Activated naive CD8-positive, alpha-beta T cell (primary cell): Measurements from ENCODE around the gene CCND2.

ENCODE experiments used
- H3K27ac Mint-ChIP-seq: one replicate; pipeline ENCODE4 v1.8.0; 2021; ENCODE audit warnings: mixed read lengths
- H3K27me3 Mint-ChIP-seq: one replicate; pipeline ENCODE4 v1.8.0; 2021; ENCODE audit warnings: mixed read lengths
- H3K36me3 Mint-ChIP-seq: one replicate; pipeline ENCODE4 v1.8.0; 2021; ENCODE audit warnings: mixed read lengths
- H3K4me1 Mint-ChIP-seq: one replicate; pipeline ENCODE4 v1.8.0; 2021; ENCODE audit warnings: low read depth, mixed read lengths
- H3K4me3 Mint-ChIP-seq: one replicate; pipeline ENCODE4 v1.8.0; 2021; ENCODE audit warnings: mild to moderate bottlenecking, mixed read lengths
- H3K9me3 Mint-ChIP-seq: one replicate; pipeline ENCODE4 v1.8.0; 2021; ENCODE audit warnings: low read depth, mixed read lengths

CCND2 gene

DNA sequence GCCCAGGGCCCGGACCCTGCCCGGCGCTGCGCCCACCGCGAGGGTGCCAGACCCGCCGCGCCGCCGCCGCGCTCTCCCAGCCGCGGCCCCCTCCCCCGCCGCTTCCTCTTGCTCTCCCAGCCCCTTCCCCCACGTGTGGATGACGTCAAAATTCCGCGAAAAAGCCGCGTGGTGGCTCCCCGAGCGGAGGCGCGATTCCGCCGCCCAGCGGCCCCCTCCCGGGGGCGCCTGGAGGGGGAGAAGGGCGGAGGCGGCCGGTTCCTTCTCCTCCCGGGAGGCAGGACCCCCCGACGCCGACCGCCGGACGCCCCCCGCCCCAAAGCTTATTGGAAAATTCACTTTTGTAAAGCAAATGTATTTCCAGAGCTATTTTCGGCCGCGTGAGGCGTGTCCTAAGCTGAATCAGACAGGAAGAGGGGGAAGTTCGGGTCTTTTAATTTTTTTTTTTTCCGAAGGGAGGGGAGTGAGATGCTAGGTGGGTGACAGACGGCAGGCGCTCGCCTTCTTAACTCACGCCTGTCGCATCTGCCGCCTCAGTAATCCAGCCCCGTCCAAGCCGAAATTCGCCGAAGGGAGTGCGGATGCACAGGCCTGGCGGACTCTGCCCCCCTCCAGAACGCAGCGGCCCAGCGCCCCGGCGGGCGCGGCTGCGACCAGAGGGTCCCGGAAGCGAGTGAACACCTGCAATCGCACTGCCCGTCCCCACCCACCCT, 4.1 kb upstream of the CCND2 start:
- Mint-ChIP-seq H3K4me3 (peak overlapping the region; percentile 98), H3K27me3 (no peaks in the 10 kb centered on the region), H3K36me3 (no peaks in the 10 kb centered on the region), H3K27ac (peak overlapping the region; percentile 100), H3K9me3 (no peaks in the 10 kb centered on the region), H3K4me1 (peaks cover 29% of the 10 kb centered on the region)

DNA sequence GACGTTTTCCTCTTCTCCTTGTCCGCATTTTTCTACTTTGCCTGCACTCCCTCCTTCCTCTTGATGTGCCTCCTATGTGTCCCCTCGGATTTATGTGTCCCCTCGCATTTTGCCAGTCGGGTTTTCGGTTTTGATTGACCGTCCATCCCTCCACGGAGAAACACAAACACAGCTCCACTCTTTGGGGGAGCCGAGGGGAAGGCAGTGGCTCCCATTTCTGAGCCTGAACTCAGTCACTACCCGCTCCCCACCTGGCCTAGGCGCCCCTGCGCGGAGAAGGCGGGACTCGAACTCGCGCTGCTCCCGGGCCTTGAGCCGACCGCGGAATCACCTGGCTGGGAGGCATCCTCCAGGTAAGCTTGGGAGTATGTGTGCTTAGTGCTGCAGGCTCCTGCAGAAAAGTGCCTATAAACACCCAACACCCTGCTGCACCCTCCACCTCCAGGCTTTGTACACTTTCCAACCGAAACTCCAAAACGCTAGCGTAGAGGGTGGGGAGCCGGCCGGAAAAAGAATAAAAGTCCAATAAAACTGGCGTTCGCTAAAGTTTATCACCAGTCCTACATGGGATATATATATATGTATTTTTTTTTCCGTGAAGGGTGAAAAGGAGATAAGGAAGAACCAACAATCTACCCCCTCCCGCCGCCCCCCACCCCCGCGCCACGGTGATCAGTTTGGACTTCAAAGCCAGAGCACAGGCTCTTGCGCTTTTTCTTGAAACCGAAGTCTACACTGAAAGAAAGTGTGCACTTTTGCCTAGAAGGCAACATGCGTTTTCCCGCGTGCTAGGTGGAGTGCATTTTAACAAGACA, 3.3 kb upstream of the CCND2 start:
- peaks cover 29% of the 10 kb centered on the region for H3K4me1 Mint-ChIP-seq
- no peaks in the 10 kb centered on the region for H3K36me3 Mint-ChIP-seq
- no peaks in the 10 kb centered on the region for H3K27me3 Mint-ChIP-seq
- H3K9me3 Mint-ChIP-seq: no peaks in the 10 kb centered on the region
- H3K27ac Mint-ChIP-seq: peak overlapping the region; percentile 100
- peak overlapping the region; percentile 98 for H3K4me3 Mint-ChIP-seq

DNA sequence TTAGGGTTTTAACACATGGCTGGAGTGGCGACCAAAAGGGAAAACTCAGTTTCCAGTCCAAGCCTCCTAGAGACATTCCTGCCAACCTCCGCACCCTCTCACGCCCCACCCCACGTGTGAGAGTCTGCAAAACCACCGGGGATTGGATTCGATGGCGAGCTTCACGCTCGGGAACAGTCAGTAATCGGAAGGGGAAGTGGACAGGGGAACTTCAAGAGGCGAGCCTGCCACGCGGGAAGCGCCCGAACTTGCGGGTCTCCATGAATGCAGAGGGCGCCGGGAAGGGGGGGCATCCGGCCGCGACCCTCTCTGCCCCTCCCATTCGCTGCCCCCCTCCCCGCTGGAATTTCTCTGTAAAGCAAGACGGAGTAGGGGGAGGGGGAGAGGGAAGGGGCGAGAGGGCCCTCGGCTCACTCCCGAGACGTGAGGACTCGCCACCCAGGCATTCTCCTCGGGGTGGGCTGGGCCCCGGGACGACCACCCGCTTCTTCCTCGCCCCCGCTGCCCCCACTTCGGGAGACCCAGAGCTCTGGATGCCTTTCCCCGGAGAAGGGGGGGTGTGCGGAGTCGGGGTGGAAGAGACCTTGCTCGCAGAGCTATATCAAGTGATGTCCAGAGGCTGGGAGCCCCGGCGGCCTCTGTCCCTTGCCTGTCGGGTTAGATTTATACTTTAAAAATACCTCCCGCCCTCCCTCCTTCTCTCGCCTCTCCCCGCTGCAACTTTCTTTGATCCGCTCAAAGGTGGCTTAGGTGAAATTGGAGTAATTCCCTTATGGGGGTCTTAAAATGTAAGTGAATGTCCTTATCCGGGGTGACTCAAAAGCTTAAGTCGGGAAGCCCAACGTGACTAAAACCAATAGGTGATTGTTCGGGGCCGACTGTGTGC, 2.5 kb upstream of the CCND2 start:
- peaks cover 4% of the 10 kb centered on the region for H3K36me3 Mint-ChIP-seq
- H3K9me3 Mint-ChIP-seq: no peaks in the 10 kb centered on the region
- H3K27me3 Mint-ChIP-seq: no peaks in the 10 kb centered on the region
- peak overlapping the region; percentile 98 for H3K4me3 Mint-ChIP-seq
- peaks cover 29% of the 10 kb centered on the region for H3K4me1 Mint-ChIP-seq
- peak overlapping the region; percentile 100 for H3K27ac Mint-ChIP-seq

DNA sequence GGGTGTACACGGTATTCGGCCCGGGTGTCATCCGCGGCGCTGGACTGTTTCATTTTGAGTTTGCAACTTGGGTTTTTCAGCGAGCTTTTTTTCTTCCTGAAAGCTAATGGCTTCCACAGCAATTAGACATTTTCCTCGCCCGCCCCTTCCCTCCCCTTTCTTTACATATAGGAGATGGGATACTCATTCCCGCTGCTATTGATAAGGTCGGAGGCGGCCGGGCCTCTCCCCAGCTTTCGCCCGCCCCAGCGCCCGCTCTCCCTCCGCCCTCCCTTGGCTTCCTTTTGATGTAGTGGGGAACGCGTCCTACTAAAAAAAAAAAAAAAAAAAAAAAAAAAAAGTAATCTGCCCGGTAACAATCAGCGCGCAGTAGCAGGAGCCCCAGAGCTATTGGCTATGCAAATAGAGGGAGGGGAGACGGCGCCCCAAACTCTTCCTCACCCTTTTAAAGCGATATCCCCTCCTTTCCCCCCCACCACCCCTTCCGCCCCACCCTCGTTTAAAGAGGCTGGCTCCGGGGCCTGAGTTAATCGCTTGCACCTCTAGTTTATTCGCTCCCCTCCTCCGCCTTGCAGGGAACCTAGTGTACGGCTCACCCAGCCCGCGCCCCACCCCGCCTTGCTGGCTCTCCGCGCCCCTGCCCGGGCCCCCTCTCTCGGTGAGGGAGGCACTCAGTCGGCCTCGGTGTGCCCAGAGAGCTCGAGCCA, 1.7 kb upstream of the CCND2 start:
- Mint-ChIP-seq H3K4me3 (peak overlapping the region; percentile 98), H3K36me3 (peaks cover 10% of the 10 kb centered on the region), H3K27ac (peak overlapping the region; percentile 99), H3K9me3 (no peaks in the 10 kb centered on the region), H3K27me3 (no peaks in the 10 kb centered on the region), H3K4me1 (peaks cover 31% of the 10 kb centered on the region)

DNA sequence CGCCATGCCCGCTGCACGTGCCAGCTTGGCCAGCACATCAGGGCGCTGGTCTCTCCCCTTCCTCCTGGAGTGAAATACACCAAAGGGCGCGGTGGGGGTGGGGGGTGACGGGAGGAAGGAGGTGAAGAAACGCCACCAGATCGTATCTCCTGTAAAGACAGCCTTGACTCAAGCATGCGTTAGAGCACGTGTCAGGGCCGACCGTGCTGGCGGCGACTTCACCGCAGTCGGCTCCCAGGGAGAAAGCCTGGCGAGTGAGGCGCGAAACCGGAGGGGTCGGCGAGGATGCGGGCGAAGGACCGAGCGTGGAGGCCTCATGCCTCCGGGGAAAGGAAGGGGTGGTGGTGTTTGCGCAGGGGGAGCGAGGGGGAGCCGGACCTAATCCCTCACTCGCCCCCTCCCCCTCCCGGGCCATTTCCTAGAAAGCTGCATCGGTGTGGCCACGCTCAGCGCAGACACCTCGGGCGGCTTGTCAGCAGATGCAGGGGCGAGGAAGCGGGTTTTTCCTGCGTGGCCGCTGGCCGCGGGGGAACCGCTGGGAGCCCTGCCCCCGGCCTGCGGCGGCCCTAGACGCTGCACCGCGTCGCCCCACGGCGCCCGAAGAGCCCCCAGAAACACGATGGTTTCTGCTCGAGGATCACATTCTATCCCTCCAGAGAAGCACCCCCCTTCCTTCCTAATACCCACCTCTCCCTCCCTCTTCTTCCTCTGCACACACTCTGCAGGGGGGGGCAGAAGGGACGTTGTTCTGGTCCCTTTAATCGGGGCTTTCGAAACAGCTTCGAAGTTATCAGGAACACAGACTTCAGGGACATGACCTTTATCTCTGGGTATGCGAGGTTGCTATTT, 914 bp upstream of the CCND2 start:
- peak overlapping the region; percentile 98 for H3K4me3 Mint-ChIP-seq
- H3K36me3 Mint-ChIP-seq: peaks cover 14% of the 10 kb centered on the region

DNA sequence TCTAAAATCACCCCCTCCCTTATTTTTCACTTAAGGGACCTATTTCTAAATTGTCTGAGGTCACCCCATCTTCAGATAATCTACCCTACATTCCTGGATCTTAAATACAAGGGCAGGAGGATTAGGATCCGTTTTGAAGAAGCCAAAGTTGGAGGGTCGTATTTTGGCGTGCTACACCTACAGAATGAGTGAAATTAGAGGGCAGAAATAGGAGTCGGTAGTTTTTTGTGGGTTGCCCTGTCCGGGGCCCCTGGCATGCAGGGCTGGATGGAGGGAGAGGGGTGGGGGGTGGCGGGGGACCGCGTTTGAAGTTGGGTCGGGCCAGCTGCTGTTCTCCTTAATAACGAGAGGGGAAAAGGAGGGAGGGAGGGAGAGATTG, 300 bp upstream of the CCND2 start:
- Mint-ChIP-seq H3K4me1 (peaks cover 30% of the 10 kb centered on the region), H3K4me3 (peak overlapping the region; percentile 98), H3K27ac (peak overlapping the region; percentile 98), H3K27me3 (no peaks in the 10 kb centered on the region), H3K36me3 (peaks cover 20% of the 10 kb centered on the region), H3K9me3 (no peaks in the 10 kb centered on the region)

More for the DNA sequence above, 914 bp upstream of the CCND2 start:
- Mint-ChIP-seq H3K9me3 (no peaks in the 10 kb centered on the region), H3K4me1 (peaks cover 30% of the 10 kb centered on the region), H3K27ac (peak overlapping the region; percentile 99), H3K27me3 (no peaks in the 10 kb centered on the region)

DNA sequence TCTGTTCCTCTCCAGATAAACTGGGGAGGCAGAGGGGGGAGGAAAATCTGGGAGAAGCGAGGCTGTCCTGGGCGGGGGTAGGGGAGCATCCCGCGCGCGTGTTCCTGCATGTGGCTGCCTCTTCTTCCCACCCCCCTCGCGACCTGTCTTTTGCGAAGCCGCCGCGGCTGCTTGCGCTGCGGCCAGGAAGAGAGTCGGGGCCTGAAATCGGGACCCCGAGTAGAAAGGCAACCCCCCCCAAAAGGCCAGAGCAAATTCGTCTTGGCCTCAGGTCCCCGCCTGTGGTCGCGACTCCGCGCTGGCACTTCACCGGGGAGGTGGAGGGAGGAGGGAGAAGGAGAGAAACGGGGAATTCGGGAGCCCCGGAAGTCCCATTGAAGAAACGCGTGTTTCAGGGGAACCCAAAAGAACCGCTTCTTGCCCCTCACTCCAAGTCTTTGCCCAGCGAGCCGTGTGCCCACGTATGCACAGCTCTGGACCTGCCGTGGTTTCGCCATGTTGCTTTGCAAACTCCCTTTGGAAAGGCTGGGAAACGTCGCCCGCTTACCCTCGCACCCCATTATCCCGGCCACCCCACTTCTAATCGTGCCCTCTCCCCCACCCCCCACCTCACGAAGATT, 944 bp downstream of the CCND2 start:
- Mint-ChIP-seq H3K27ac (peak overlapping the region; percentile 98), H3K9me3 (no peaks in the 10 kb centered on the region), H3K36me3 (peaks cover 20% of the 10 kb centered on the region), H3K4me1 (peaks cover 35% of the 10 kb centered on the region), H3K27me3 (no peaks in the 10 kb centered on the region), H3K4me3 (peak overlapping the region; percentile 98)

DNA sequence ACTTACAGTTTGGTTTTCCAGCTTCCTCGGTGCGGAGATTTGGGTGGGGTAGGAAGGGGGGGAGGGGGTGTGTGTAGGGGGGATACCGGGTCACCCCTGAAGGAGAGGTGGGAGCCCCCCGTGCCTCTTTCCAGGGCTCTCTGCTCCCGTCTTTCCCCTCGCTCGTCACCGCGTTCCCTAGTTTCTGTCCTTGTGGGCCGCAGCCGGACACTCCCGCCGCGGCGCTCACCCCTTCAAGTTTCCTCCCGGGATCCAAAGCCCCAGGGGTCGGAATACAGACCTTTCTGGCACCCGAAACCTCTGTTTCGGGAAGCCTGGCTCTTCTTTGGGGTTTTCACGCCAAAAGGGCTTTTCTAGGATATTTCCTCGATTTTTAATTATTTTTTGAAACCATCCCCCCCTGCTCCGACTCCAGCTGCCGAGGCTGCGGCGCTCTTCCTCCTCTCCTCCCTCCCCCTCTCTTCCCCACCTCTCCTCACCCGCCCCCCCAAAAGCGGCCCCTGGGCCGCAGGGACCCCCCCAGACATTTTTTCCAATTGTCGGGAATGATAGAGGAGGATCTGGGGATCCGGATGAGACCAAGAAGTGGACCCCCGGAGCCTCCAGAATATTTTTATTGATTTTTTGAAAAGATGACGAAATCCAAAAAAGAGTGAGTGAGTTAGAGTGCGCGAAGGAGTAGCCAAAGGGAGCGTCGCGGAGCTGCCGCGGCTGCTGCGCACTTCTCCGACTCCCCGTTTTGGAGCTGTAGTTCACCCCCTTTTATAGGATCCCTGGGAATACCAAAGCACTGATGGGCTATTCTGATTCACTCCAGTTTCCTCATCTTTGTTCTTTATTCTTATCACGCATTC, 1.7 kb downstream of the CCND2 start:
- no peaks in the 10 kb centered on the region for H3K9me3 Mint-ChIP-seq
- H3K36me3 Mint-ChIP-seq: peaks cover 20% of the 10 kb centered on the region

DNA sequence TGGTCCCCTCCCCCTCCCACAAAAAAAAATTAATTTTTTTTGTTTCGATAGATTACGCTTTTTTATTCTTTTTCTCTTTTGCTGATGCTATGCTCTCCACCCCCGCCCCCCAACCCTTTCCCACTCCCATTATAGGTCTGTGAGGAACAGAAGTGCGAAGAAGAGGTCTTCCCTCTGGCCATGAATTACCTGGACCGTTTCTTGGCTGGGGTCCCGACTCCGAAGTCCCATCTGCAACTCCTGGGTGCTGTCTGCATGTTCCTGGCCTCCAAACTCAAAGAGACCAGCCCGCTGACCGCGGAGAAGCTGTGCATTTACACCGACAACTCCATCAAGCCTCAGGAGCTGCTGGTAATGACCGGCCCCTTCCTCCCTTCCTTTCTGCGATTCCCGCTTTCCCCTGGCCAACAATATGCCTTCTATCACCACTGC, 2.3 kb downstream of the CCND2 start:
- no peaks in the 10 kb centered on the region for H3K27me3 Mint-ChIP-seq
- no peaks in the 10 kb centered on the region for H3K9me3 Mint-ChIP-seq
- peaks cover 20% of the 10 kb centered on the region for H3K36me3 Mint-ChIP-seq
- H3K4me3 Mint-ChIP-seq: peak overlapping the region; percentile 98
- H3K27ac Mint-ChIP-seq: peak overlapping the region; percentile 98
- peaks cover 45% of the 10 kb centered on the region for H3K4me1 Mint-ChIP-seq

More for the DNA sequence above, 1.7 kb downstream of the CCND2 start:
- H3K4me3 Mint-ChIP-seq: peak overlapping the region; percentile 98
- peaks cover 41% of the 10 kb centered on the region for H3K4me1 Mint-ChIP-seq
- no peaks in the 10 kb centered on the region for H3K27me3 Mint-ChIP-seq
- H3K27ac Mint-ChIP-seq: peak overlapping the region; percentile 98

DNA sequence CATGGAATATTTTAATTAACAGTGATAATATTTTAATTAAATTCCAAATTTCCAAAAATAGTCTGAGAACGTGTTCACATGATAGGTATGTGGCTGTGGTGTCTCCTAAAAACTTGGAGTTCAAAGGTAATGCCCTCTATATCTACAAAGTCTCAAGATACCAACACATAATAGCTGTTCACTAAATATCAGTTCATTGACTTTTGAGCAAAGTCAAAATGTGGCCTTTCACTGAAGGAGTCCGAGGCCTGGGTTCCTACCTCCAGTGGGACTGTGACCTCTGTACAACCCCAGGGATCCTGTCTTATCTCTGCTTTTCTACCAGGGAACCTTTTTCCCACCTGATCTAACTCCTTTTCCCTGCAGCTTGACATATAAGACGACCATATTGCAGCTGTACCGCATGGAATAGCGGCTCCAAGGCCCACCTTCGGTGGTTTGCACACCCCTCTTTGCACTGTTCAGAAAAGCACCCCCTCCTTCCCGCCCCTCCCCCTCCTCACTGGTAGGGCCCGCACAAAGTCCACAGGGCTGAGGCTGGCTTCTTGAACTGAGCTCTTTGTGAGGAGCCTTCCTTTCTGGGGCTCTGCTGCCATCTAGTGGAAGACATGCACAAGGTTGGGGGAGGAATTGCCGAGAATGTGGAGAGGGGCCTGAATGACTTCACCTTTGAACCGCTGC, 3.1 kb downstream of the CCND2 start:
- Mint-ChIP-seq H3K36me3 (peaks cover 20% of the 10 kb centered on the region), H3K4me3 (peak overlapping the region; percentile 98), H3K27me3 (no peaks in the 10 kb centered on the region), H3K9me3 (no peaks in the 10 kb centered on the region), H3K27ac (peak overlapping the region; percentile 92), H3K4me1 (peaks cover 50% of the 10 kb centered on the region)

DNA sequence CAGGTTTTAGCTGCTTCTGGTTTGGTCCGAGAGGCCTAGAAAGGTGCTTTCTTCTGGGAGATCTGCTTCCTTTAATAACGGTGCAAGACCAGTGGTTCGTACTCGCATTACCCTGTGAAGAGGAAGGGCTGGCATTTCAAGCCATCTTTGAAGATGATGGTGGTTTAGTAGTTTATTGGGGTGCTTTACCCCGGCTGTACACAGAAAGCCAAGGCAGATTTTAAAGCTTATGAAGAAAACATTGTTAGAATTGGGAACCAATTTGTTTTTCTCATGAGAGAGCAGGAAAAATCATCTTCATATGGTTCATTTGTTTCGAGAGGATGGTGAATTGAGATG, 3.6 kb downstream of the CCND2 start:
- Mint-ChIP-seq H3K4me1 (peaks cover 51% of the 10 kb centered on the region), H3K9me3 (no peaks in the 10 kb centered on the region), H3K27me3 (no peaks in the 10 kb centered on the region), H3K4me3 (peak overlapping the region; percentile 98), H3K36me3 (peaks cover 20% of the 10 kb centered on the region), H3K27ac (peak overlapping the region; percentile 92)

DNA sequence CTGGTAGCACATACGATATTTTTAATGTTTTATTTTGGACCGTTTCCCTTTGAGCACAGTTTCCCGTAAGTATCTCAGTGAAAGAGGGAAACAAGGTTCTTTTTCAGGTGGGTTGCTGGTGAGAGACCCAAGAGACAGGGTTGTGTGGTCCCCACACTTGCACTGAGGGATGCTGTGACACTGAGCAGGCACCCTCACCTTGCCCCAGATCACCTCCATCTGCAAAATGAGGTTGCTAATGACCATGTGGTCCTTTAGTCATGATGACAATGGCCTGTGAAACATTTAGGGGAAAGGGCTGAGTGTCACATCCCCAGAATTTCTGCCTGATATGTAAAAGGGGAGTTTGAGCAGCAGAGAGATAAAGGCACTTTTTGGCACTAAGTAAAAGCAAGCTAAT, 4.3 kb downstream of the CCND2 start:
- Mint-ChIP-seq H3K9me3 (no peaks in the 10 kb centered on the region), H3K27me3 (no peaks in the 10 kb centered on the region), H3K4me1 (peaks cover 57% of the 10 kb centered on the region), H3K36me3 (peaks cover 20% of the 10 kb centered on the region), H3K27ac (peak overlapping the region; percentile 86), H3K4me3 (peak overlapping the region; percentile 98)
